ENCODE results near the gene NFIC. TPM values are rescaled to one million over a fixed set of nuclear protein-coding genes. Genes with fewer than 3 reads are reported as not detected.
A peak's percentile ranks its signal among the peaks of the same experiment; 100 is the strongest.

The NFIC gene
- total and polyA plus RNA-seq, 10 of the 15 experiments (the other 5 are each of a cell fraction or from before 2014, with no cell fraction given), result 0.71 to 53.5 (median 10.2) TPM

- TF ChIP-seq MLLT1 (IDR thresholded peaks at IDR 0.05), result no peak
- no peak for TF ChIP-seq ELK1 (IDR thresholded peaks at IDR 0.05; ENCODE audit: low read depth, low read length)
- TF ChIP-seq NKRF (conservative IDR thresholded peaks at IDR 0.05), result no peak; the same call in 1 of the 2 replicates
- TF ChIP-seq PAX5 (IDR thresholded peaks at IDR 0.05; ENCODE audit: borderline replicate concordance, low read depth, low read length), result no peak
- no peak for TF ChIP-seq IRF4 (IDR thresholded peaks at IDR 0.05; ENCODE audit: low read depth, low read length)
- TF ChIP-seq YY1 (IDR thresholded peaks at IDR 0.05; ENCODE audit: low read depth, low read length), result peak; percentile 49; the same call in 1 of the 2 replicates
- no peak for TF ChIP-seq RCOR1 (conservative IDR thresholded peaks at IDR 0.05; ENCODE audit: low read depth, low read length)
- TF ChIP-seq GATAD2B (conservative IDR thresholded peaks at IDR 0.05; ENCODE audit: low read depth), result peak; percentile 72
- no peak for TF ChIP-seq NRF1 (conservative IDR thresholded peaks at IDR 0.05; ENCODE audit: low read depth, low read length)
- TF ChIP-seq TAF1 (IDR thresholded peaks at IDR 0.05; ENCODE audit: borderline replicate concordance, low read depth, low read length), result no peak
- no peak for TF ChIP-seq KLF5 (IDR thresholded peaks at IDR 0.05; ENCODE audit: partially characterized antibody)
- no peak for TF ChIP-seq ASH2L (IDR thresholded peaks at IDR 0.05; ENCODE audit: borderline replicate concordance, low read depth)
- no peak for TF ChIP-seq NFYB (IDR thresholded peaks at IDR 0.05; ENCODE audit: insufficient read depth, low read depth, low read length)
- no peak for TF ChIP-seq CEBPB (IDR thresholded peaks at IDR 0.05; ENCODE audit: borderline replicate concordance in 1 of 2, low read depth in 2 of 2, low read length in 2 of 2)
- no peak for TF ChIP-seq CHD1 (IDR thresholded peaks at IDR 0.05; ENCODE audit: low read depth, low read length)
- TF ChIP-seq CBX3 (IDR thresholded peaks at IDR 0.05; ENCODE audit: borderline replicate concordance, low read depth), result no peak
- TF ChIP-seq STAT3 (IDR thresholded peaks at IDR 0.05; ENCODE audit: low read depth, low read length), result no peak
- TF ChIP-seq ZZZ3 (IDR thresholded peaks at IDR 0.05; ENCODE audit: control insufficient read depth, insufficient read length, low read depth), result no peak
- no peak for TF ChIP-seq ZBTB33 (IDR thresholded peaks at IDR 0.05)
- TF ChIP-seq BACH1 (IDR thresholded peaks at IDR 0.05; ENCODE audit: borderline replicate concordance), result no peak
- no peak for TF ChIP-seq POU2F2 (IDR thresholded peaks at IDR 0.05; ENCODE audit: borderline replicate concordance, low read depth, low read length)
- TF ChIP-seq POLR2AphosphoS2 (IDR thresholded peaks at IDR 0.05; ENCODE audit: low read depth, low read length), result no peak
- no peak for TF ChIP-seq SREBF2 (IDR thresholded peaks at IDR 0.05; ENCODE audit: low read length)
- no peak for TF ChIP-seq SMAD5 (IDR thresholded peaks at IDR 0.05; ENCODE audit: low read depth)
- TF ChIP-seq SUPT20H (IDR thresholded peaks at IDR 0.05; ENCODE audit: borderline replicate concordance, control insufficient read depth, low read depth, low read length), result no peak
Measured at GRCh38 chr19:3369337-3370213, 3.2 kb downstream of the NFIC start (continued).
